NCI-H1092 (cell line): ENCODE results near the gene PPIL6.
"Not testable (repeated sequence)": the region's sequence is repeated elsewhere in the genome, so short reads cannot be mapped to it uniquely, and the experiment has no call there.

ENCODE experiments used
- DNase-seq: peaks from one replicate; lab custom pipeline; 2025; lab: John Stamatoyannopoulos, UW

The PPIL6 gene

DNA sequence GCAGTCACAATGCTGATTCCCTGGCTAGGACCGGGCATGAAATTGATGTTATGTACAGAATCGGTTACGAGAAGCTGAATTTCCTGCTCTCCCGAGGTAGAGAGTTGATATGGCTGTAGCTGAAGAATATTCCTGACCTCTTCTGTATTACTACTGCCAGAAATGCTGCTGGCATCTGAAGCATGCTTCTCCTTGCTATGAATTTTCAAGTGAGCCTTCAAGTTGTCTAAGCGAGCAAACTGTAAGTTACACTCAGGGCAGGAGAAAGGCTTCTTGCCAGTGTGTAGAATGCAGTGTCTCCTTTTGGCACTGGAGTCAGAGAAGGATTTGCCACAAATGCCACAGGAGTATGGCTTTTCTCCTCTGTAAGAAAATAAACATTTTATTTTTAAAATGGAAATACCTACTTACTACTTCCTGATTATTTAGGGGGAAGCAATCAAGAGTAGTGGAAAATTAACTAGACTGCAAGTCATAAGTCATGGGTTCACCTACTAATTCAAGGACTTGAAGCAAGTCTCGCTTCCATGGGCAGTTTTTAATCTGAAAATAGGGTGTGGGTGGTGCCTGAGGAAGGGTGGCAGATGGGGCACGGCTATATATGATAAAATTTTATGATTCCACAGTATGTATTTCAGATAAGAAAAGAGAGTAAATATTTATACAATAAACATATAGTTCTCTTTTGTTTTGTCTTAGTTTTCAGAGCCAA lies 25.9 kb upstream of the PPIL6 start:
- DNase-seq: no peak

DNA sequence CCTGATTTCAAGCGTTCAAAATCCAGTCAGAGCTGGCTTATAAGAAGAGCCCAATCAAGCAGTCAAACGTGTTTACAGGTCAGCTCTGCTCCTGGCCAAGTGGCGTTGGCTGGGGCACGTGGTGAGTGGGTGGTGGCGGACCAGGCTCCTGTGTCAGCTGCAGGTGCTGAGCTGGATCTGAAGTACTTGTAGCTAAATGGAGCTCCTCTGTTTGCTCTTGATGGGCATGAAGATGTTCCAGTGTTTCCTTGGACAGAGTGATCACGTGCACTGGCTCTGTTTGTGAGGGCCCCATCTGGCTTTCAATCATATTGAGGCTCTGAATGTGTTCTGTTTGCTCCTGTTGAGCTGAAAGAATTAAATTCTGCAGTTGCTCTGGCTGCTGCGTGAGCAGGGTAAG lies 25.3 kb upstream of the PPIL6 start:
- peak; percentile 69 for DNase-seq

DNA sequence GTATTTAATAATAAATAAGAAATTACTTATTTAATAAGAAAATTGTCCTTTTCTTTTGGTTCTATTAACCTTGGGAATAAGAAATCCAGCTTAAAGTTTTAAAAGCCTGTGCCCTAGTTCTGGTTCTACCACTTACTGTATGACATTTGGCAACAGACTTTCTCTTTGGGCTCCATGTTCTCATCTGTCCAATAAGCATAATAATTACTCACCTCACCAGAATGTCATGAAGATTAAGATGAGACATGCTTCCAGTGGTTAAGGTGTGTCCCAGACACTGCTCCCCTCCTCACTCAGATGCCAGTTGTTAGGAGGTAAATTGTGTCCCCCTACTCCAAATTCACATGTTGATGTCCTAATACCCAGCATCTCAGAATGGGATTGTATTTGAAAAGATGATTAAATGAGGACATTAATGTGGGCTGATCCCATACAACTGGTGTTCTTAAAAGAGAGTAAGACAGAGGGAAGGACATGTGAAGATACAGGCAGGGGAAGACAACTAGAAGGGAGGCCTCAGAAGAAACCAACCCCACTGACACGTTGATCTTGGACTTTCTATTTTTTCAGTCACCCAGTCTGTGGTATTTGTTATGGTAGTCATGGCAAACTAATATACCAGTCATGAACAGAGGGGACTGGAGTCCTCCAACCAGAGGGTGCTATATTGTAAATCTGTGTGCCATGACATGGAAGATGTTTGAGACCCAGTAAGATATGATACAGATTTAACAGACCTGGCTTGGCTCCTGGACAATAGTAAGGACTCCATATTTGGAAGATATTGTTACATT lies 21.5 kb upstream of the PPIL6 start:
- no peak for DNase-seq

DNA sequence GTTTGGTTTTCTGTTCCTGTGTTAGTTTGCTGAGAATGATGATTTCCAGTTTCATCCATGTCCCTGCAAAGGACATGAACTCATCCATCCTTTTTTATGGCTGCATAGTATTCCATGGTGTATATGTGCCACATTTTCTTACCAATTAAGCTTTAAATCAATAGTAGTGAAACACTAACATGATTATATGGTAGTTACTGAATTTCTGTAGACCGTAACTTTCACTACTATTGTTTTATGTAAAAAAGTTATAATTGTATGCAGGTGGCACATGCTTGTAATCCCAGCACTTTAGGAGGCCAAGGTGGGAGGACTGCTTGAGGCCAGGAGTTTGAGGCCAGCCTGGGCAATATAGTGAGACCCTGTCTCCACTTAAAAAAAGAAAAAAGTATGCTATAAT lies 20.8 kb upstream of the PPIL6 start:
- not testable (repeated sequence) for DNase-seq

DNA sequence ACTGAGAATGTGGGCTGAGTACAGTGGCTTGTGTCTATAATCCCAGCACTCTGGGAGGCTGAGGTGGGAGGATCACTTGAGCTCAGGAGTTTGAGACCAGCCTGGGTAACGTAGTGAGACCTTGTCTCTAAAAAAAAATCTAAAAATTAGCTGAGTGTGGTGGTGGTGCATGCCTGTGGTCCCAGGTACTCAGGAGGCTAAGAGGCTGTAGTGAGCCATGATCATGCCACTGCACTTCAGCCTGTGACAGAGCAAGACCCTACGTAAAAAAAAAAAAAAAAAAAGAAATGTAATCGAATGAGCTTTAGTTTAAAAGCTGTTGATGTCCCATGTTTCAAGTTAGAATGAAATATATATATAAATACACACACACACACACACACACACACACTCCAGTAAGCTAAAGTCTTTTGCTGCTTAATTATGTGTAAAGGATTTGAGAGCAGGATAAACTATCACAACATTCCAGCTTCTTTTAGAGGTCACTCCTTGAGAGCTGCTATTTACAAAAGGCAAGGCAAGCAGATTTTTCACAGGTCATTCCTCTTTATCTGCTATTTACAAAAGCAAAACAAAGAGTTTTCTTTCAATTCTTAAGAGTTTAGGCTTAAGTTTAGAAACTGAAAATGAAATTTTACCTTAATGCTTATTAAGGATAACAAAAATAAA lies 19.9 kb upstream of the PPIL6 start:
- no peak for DNase-seq

DNA sequence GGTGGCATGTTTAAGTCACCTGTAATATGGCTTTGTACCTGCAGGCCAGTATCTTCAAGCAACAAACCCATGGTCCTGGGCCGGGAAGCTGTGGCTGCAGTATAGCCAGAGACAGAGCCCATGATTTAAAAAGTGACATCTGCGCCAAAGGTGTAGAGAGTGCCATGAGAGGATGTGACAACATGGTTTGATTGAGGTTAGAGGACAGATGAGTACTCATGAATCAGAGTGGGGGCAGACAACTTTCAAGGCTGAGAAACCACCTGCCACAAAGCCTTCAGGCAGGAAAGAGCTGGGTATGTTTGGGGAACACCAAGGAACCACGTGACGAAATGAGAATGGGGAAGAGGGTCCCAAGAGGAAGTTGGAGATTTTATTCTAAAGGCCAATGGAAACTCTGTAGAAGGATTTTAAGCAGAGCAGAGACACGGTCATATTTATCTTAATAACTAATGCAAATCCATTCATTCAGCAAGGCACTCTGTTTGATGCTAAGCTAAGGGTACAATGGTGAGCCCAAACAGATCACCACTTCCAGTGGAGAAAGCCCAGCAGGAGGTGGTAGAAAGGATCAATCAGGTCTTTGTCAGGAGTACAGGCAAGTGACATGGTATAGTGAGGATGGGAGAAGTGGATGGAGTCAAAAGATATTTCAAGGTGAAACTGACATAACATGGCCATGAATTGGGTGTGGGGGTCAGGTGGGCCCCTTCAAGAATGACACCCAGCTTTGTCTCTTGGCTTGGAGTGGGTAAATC lies 18.5 kb upstream of the PPIL6 start:
- no peak for DNase-seq

DNA sequence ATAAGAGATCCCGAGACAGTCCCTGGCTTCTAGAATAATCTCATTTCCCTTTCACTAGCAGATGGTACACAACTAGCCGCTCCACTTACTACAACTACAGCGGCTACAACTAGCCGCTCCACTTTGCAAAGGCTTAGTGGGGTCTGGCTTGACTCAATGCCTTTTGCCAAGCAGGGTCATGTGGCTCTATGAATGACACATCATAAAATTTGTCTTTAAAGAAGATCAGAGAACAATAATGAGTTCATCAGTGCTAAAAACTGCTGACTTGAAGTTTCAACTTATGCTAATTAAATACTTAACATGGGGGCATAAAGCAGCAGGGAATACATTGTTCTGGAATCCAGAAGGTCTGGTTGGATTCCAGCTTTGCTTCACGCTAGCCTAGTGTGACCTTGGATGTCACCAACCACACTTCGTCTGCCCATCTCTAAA lies 17.2 kb upstream of the PPIL6 start:
- no peak for DNase-seq

DNA sequence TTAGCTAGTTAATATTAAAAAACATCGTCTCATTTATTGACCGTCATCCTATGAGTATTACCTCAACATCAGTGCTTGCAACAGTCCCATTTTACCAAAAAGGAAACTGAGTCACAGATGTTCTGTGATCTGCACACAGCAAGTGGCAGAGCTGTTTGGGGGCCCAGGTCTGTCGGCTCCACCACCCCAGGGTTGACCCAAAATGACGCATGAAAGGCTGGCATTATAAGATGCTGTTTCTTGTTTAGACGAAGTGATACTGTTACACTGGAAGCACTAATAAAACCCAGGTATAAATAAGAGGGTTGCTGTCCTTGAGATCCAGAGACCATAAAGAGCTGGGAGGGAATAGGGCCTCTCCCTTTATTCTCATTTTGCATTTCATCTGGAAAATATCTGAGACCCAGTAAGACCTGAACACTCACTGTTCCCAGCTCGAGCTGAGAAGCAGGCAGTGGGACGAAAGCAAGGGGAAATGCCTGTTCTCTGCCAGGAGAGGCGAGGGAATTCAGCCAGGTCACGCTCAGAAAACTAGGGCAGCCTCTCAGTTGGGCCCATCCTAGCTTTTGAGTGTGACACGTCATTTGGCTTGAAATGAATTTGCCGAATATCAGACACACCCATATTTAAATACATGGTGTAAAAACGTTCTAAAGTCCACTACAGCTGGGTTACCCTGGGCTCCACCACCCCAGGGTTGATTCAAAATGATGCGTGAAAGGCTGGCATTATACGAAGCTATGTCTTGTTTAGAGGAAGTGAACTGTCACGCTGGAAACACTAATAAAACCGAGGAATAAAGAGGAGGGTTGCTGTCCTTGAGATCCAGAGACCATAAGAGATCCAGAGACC lies 16.5 kb upstream of the PPIL6 start:
- no peak for DNase-seq

DNA sequence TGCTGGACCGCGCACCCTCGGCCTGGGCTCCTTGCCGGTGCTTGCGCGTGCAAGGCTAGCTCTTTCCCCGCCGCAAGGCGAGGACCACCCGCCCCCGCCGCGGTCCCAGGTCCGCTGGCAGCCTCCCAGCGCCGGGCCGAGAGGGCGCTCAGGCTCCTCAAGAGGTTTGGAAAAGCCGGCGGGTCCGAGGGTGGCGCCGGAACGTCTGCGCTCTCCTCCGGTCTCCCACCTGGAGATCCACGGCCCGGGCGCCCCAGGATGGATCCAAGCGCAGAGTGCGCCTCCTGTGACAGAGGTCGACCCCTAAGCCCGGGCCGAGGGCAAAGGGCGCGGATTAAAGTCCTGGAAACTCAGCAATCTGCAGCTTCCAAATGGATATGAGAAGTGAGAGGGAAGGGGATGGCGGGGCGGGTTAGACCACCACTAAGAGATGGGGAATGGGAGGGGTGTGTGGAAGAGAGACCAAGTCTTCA lies 15.7 kb upstream of the PPIL6 start:
- DNase-seq: no peak

DNA sequence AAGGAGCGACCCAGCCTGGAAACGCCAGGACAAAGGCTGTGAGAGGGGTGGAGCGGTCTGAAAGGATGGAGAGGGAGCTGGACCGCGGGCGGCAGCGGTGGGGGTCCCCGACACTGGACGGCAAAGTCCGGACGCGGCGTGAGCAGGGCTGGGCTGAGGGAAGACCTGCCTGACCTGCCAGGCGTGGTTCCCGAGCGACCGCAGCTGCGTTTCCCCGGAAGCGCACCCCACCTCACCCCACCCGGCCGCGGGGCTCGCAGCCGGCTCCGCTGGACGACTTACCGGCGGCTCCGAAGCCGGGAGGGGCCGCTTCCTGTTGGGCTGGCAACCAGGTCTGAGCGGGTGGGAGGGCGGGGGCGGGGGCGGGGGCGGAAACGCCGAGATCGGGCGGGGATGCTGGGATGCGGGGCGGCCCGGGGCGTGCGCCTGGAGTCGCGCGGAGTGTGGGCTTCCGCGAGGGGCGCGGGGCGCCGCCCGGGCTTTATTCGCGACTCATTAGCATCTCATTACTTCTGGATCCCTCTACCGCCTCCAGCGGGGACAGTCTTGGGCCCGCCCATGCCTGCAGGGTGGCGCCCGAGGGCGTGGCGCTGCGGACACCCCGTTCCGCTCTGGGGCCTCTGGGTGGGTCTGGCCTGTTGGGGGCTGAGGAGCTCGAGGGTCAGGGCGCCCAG lies 15.1 kb upstream of the PPIL6 start, which contains the start of gene MICAL1:
MICAL1 (minus strand) TSS at position 336 of the 674 bp plus-strand sequence. CDS start 1,576 bp downstream, outside the sequence.
- peak; percentile 63 for DNase-seq

DNA sequence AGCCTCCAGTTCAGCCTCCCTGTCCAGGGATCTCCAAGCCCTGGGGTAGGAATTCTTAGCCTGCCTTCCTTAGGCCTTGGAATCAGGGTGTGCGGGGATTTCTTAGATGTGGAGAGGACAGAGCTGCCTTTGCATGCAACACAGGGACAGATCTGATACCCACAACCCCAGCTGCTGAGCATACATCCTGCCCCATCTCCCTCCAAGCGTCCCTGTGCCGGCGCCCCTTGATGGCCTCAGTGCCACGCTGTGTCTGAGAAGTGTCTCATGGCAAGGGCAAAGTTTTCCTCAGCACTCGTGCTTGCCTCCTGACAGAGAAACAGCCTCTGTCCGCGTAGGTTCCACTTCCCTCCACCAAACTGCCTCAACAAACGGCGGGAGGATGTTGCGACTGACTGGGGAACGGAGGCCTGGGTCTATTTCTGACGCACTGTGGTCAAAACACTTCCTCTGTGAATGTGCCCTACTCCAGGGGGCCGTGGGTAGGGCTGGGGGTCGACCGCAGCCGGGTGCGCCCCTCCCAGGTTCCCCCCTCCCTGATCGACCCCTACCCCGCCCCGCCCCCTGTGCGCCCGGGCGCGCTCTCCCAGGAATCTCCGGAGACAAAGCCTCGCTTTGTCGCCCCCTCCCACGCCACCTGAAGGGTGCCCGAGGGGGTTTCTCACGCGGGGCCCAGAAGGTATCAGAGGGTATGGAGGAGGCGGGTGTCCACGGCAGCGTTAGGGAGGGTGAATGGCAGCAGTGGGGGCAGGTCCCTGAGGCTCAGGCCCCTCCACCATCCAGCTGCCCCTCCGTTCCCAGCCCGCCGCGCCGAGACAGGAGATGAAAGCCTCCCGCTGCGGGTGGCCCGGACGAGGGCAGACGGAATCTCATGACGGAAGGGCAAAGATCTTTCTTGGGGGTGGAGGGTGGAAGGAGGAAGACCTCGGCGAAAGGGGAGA lies 14.3 kb upstream of the PPIL6 start:
- DNase-seq: no peak

DNA sequence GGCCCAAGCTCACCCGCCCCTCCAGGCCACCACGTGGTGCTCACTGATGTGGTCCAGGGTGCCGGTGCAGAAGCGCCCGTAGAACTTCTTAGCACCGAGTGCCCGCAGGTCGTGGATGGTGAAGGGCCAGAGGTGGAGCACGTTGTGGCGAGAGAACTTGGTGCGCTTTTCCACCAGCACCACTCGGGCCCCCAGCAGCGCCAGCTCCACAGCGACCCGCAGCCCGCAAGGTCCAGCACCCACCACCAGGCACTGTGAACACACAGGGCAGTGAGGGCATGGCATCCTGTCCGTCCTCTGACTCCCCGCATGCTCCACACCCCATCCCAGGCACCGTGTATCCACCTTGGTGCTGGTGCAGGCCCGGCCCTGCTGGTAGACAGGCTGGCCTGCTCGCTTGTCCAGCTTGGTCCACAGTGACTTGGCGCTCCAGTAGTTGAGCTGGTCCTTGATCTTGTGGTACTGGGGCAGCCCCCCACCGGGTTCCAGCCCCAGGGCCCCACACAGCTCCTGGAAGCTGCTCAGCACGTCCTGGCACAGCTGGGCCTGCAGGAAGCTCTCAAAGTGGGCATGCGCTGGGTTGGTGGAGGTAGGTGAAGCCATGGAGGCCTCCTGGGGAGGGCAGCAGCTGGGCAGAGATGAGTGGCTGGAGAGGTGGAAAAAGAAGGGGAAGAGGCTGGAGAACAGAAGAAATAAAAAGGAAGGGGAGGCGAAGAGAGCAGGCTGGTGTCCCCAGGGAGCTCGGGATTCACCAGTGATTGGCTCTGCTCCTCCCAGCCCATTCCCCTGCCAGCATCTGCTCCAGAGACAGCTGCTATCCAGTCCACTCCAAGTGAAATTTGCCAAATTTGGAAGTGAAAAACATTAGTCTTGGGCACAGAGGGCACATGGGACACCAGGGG lies 13.4 kb upstream of the PPIL6 start:
- DNase-seq: peak; percentile 65

DNA sequence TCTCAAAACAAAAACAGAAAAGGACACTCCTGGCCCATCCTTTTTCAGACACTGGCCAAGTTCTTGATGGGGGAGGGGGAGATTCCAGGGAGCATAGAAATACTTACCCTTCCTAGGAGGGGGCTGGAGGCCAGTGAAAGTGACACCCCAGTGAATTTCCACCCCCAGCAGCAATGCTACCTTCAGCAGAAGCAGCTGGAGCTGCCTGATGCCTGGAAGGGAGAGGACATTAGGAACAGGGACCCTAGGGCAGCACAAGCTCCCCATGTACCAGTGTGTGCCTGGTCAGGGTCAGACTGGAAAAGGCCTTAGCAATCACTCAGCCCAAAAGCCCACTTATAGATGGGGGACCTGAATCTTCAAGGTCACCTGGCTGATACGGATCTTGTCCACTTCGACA lies 12.7 kb upstream of the PPIL6 start:
- DNase-seq: no peak

DNA sequence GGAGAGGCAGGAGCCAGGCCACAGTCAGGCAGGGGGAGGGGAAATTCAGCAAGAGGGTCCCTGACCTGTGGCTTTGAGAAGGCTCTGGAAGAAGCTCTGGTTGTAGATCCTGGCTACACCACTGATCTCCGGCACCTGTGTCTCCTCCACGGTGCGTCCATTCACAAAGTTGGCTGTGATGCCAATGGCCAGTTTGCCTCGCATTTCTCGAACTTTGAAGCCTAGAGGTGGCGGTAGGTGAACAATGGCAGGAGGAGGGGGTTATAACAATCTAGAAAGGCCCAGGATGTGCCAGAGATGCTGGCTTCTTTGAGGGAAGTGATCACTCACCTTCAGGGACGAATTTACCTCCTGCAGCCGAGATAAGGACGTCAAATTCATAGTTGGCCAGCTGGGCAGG lies 11.8 kb upstream of the PPIL6 start:
- no peak for DNase-seq

DNA sequence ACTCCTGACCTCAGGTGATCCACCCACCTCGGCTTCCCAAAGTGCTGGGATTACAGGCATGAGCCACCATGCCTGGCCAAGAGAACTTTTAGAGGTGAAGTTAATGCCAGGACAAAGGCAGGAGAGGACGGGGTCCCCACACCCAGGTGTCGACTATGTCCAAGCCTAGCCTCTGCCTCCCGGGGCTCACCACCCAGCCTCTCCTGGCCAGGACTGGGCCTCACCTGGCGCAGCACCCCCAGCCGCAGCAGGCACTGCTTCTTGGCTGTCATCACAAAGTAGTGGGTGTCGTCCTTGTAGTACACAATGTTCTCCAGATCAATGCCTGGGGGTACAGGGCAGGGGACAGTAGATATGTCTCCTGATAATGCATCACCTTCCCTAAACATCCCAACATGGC lies 10.9 kb upstream of the PPIL6 start:
- DNase-seq: no peak

DNA sequence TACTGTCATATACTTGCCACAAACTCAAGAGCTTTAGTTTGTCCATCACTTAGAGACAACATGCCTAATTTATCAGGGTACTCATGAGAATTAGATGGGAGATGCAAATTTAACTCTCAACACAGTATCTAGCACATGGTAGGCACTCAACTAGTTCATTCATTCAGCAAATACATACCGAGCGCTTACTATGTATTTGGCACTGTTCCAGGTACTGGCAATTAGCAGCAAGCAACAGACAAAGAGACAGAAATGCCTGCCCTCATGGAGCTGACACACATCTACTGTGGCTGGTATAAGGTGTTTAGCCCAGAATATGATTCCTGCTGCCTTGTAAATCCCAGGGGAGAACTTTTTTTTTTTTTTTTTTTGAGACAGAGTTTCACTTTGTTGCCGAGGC lies 10.4 kb upstream of the PPIL6 start:
- DNase-seq: no peak

DNA sequence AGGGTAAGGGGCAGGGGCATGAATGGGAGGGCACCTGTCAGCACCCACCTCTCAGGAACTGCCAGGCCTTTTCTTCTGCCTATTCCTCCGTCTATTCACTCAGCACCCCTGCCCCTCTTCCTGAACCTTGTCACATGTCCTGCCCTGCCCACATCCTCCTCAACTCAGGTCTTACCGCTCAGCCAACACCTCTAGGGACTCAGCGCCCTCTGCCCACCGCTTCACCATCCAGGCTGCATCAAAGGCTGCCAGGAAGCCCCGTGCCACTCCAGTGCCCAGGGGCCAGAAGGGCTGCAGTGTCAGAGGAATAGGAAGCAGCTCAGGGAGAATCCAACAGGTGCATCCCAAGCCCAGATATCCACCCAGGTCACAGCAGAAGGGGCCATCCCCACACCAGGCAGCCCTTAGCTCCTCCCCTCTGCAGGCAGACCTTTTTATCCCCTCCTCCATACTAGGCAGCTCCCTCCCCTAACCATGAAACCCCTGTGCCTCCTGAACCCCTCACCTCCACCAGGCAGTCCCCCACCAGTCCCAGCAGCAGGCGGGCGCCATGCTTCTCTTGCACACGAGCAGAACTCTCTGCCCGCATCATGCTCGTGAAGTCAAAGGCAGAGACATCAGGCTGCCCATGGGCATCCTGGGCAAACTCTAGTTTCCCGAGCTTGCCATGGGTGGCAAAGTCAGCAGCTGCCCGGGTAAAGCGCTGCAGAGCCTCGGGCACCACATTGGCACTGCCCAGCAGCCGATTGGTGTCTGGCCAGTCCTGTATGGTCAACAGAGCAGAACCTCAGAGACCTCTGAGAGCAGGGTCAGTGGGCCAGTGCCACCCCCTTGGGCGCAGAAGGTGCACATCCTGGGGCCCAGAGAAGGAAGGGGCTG lies 9.6 kb upstream of the PPIL6 start:
- DNase-seq: no peak
